Measurements from ENCODE around the gene SMU1. TPM values are rescaled to one million over a fixed set of nuclear protein-coding genes. Genes with fewer than 3 reads are reported as not detected.

The SMU1 gene
- total RNA-seq, 1 donor = 25.5 TPM

- Histone ChIP-seq H3K9me3 (ENCODE audit: low read depth, low read length) (no peaks in the 10 kb centered on the region), H3K4me1 (ENCODE audit: insufficient read depth, low read length) (no peaks in the 10 kb centered on the region), H3K4me3 (ENCODE audit: low read length) (no peak overlapping the region), H3K27me3 (ENCODE audit: insufficient read depth, low read length) (no peaks in the 10 kb centered on the region)
These were observed 33.5 kb upstream of the SMU1 start for GRCh38 chr9:33109850-33110595.

DNA sequence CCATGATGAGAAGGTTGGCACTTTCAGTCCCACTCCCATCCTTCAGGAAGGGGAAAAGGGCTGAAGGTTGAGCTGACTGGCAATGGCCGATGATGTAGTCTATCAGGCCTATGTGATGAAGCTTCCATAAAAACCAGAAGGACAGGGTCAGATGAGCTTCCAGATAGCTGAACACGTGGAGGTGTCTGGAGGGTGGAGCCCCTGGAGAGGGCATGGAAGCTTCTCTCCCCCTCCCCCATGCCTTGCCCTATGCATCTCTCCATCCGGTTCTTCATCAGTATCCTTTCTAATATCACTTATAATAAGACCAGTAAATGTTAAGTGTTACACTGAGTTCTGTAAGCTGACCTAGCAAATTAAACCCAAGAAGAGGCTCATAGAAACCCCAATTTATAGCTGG lies 32.6 kb upstream of the SMU1 start:
- H3K4me3 ChIP-seq (ENCODE audit: low read length) = no peak overlapping the region

GRCh38 chr9:33108472-33108871 lies 32.0 kb upstream of the SMU1 start:
- Histone ChIP-seq H3K9me3 (ENCODE audit: low read depth, low read length) (no peaks in the 10 kb centered on the region), H3K4me3 (ENCODE audit: low read length) (no peak overlapping the region), H3K27me3 (ENCODE audit: insufficient read depth, low read length) (no peaks in the 10 kb centered on the region), H3K4me1 (ENCODE audit: insufficient read depth, low read length) (no peaks in the 10 kb centered on the region)

More for the DNA sequence above, 32.6 kb upstream of the SMU1 start:
- no peaks in the 10 kb centered on the region for H3K27me3 ChIP-seq (ENCODE audit: insufficient read depth, low read length)
- no peaks in the 10 kb centered on the region for H3K4me1 ChIP-seq (ENCODE audit: insufficient read depth, low read length)
- no peaks in the 10 kb centered on the region for H3K9me3 ChIP-seq (ENCODE audit: low read depth, low read length)

- no peaks in the 10 kb centered on the region for H3K27me3 ChIP-seq (ENCODE audit: insufficient read depth, low read length)
- no peaks in the 10 kb centered on the region for H3K4me1 ChIP-seq (ENCODE audit: insufficient read depth, low read length)
- H3K9me3 ChIP-seq (ENCODE audit: low read depth, low read length) = no peaks in the 10 kb centered on the region
- no peak overlapping the region for H3K4me3 ChIP-seq (ENCODE audit: low read length)
These were observed 31.3 kb upstream of the SMU1 start for GRCh38 chr9:33107762-33108161.

DNA sequence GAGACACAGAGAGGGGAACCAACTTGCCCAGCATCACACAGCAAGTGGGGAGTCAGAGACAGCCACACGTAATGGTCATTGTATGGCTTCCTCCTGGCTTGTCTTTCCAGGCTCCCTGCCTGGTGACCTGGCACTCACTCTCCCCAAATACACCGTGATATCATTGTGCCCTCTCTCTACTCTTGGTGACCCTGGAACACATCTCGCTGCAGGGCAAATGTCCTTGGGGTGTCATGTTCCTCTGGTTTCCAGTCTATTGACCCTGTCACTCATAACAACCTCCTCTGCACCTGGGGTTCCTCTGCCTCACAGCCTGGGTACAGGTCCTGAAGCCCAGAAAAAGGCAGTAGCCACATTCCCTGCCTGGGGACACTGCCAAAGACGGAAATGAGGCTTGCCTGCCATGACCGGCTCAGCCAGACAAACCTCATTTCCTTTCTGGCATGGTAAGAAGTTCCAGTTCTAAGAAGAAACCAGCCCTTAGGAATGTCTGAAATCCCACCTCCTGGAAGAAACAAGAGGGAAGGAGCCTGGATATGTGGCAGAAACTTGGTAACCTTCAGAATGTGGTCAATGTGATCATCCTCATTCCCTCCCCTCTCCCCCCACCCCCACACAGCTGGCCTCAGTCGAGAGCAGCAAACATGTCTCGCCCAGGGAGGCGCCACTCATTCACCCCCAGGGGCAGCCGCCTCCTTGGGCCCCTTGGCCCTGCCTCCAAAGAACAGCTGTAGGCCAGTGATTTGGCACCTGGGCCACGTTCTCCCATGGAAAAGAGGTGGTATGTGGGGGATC lies 30.6 kb upstream of the SMU1 start:
- Histone ChIP-seq H3K9me3 (ENCODE audit: low read depth, low read length) (no peaks in the 10 kb centered on the region), H3K4me1 (ENCODE audit: insufficient read depth, low read length) (no peaks in the 10 kb centered on the region), H3K4me3 (ENCODE audit: low read length) (no peak overlapping the region), H3K27me3 (ENCODE audit: insufficient read depth, low read length) (no peaks in the 10 kb centered on the region)

DNA sequence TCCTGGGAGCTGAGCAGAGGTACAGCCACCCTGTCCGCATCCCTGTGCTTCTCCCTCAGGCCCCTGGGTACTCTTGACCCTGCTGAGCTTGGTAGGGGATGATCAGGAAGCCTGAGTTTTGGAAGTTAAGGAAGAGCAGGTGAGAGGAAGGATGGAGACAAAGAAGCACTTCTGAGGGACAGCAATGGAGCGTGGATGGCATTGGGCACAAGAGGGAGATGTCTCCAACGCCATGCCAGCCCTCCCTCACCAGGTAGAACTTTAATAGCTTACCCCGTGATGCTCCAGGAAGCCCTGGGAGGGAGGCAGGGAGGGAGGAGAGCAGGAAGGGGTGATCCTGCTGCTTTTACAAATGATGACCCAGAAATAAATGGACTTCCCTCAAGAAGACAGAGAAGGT lies 29.9 kb upstream of the SMU1 start:
- no peaks in the 10 kb centered on the region for H3K27me3 ChIP-seq (ENCODE audit: insufficient read depth, low read length)
- H3K4me1 ChIP-seq (ENCODE audit: insufficient read depth, low read length) = no peaks in the 10 kb centered on the region
- H3K9me3 ChIP-seq (ENCODE audit: low read depth, low read length) = no peaks in the 10 kb centered on the region

DNA sequence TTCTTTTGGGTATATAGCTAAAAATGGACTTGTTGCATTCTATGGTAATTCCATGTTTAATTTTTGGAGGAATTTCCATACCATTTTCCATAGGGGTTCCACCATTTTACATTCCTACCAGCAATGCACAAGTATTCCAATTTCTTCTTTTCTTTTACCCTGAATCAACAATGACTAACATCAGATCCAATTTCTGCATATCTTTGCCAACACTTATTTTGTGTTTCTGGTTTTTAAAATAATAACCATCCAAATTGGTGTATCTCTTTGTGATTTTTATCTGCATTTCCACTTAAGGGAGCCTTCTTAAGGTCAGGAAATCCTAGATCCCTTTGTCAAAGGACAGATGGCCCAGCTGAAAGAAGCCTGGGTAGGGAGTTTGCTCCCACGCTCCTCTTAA lies 29.5 kb upstream of the SMU1 start:
- H3K4me3 ChIP-seq (ENCODE audit: low read length) = no peak overlapping the region
- H3K9me3 ChIP-seq (ENCODE audit: low read depth, low read length) = no peaks in the 10 kb centered on the region

More for the DNA sequence above, 29.9 kb upstream of the SMU1 start:
- H3K4me3 ChIP-seq (ENCODE audit: low read length) = no peak overlapping the region

DNA sequence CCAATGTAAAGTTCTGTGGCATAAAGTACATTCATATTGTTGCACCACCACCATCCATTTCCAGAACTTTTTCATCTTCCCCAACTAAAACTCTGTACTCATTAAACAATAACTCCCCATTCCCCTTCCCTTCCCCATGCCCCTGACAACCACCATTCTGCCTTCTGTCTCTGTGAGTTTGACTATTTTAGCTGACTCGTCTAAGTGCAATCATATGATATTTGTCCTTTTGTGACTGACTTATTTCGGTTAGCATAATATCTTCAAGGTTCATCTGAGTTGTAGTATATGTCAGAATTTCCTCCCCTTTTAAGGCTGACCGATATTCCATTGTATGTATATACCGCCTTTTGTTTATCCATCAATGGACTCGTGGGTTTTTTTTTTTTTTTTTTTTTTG lies 29.0 kb upstream of the SMU1 start:
- Histone ChIP-seq H3K9me3 (ENCODE audit: low read depth, low read length) (no peaks in the 10 kb centered on the region), H3K4me3 (ENCODE audit: low read length) (no peak overlapping the region), H3K27me3 (ENCODE audit: insufficient read depth, low read length) (no peaks in the 10 kb centered on the region), H3K4me1 (ENCODE audit: insufficient read depth, low read length) (no peaks in the 10 kb centered on the region)

More for the DNA sequence above, 29.5 kb upstream of the SMU1 start:
- H3K4me1 ChIP-seq (ENCODE audit: insufficient read depth, low read length) = no peaks in the 10 kb centered on the region
- H3K27me3 ChIP-seq (ENCODE audit: insufficient read depth, low read length) = no peaks in the 10 kb centered on the region

- no peaks in the 10 kb centered on the region for H3K4me1 ChIP-seq (ENCODE audit: insufficient read depth, low read length)
- no peaks in the 10 kb centered on the region for H3K9me3 ChIP-seq (ENCODE audit: low read depth, low read length)
- no peak overlapping the region for H3K4me3 ChIP-seq (ENCODE audit: low read length)
- no peaks in the 10 kb centered on the region for H3K27me3 ChIP-seq (ENCODE audit: insufficient read depth, low read length)
These were observed 27.9 kb upstream of the SMU1 start for GRCh38 chr9:33104401-33104800.

GRCh38 chr9:33103501-33104281 lies 27.2 kb upstream of the SMU1 start:
- Histone ChIP-seq H3K4me1 (ENCODE audit: insufficient read depth, low read length) (no peaks in the 10 kb centered on the region), H3K9me3 (ENCODE audit: low read depth, low read length) (no peaks in the 10 kb centered on the region)

GRCh38 chr9:33102551-33103210 lies 26.2 kb upstream of the SMU1 start:
- Histone ChIP-seq H3K4me3 (ENCODE audit: low read length) (no peak overlapping the region), H3K9me3 (ENCODE audit: low read depth, low read length) (no peaks in the 10 kb centered on the region), H3K27me3 (ENCODE audit: insufficient read depth, low read length) (no peaks in the 10 kb centered on the region), H3K4me1 (ENCODE audit: insufficient read depth, low read length) (no peaks in the 10 kb centered on the region)

More at GRCh38 chr9:33103501-33104281, 27.2 kb upstream of the SMU1 start:
- no peaks in the 10 kb centered on the region for H3K27me3 ChIP-seq (ENCODE audit: insufficient read depth, low read length)
- no peak overlapping the region for H3K4me3 ChIP-seq (ENCODE audit: low read length)

DNA sequence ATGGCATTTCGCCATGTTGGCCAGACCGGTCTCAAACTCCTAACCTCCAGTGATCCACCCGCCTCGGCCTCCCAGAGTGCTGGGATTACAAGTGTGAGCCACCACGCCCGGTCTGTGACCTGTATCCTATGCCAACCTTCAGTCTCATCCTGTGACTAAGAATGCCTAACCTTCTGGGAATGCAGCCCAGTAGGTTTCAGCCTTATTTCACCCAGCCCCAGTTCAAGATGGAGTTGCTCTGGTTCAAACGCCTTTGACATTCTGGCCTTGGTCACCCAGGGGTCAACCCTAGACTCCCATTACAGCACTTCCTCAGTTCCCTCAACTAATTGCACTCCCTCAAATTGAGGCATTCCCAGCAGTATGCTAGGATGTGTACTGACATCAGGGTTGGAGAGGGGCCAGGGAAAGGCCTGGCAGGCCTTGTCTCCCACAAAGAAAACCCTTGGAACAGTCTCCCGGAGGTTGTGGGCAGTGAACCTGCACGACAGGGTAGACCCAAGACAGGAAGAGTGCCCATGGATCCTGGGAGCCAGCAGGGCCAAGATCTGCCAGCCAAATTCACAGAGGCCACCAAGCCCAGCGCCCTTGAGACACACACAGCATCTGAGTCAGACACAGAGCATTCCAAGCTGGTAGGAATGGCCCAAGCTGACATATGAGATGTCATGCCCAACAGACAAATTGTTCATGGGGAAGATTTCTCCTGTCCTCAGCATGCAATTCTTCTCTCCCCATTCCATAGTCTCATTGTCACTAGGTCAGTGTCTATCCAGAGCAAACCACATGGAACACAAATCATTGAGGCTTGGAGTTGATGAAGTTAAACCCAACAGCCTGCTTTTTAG lies 24.9 kb upstream of the SMU1 start:
- no peak overlapping the region for H3K4me3 ChIP-seq (ENCODE audit: low read length)
- H3K9me3 ChIP-seq (ENCODE audit: low read depth, low read length) = no peaks in the 10 kb centered on the region
- no peaks in the 10 kb centered on the region for H3K27me3 ChIP-seq (ENCODE audit: insufficient read depth, low read length)
- H3K4me1 ChIP-seq (ENCODE audit: insufficient read depth, low read length) = no peaks in the 10 kb centered on the region

GRCh38 chr9:33099754-33100153 lies 23.3 kb upstream of the SMU1 start:
- Histone ChIP-seq H3K9me3 (ENCODE audit: low read depth, low read length) (no peaks in the 10 kb centered on the region), H3K4me3 (ENCODE audit: low read length) (no peak overlapping the region), H3K4me1 (ENCODE audit: insufficient read depth, low read length) (no peaks in the 10 kb centered on the region), H3K27me3 (ENCODE audit: insufficient read depth, low read length) (no peaks in the 10 kb centered on the region)

DNA sequence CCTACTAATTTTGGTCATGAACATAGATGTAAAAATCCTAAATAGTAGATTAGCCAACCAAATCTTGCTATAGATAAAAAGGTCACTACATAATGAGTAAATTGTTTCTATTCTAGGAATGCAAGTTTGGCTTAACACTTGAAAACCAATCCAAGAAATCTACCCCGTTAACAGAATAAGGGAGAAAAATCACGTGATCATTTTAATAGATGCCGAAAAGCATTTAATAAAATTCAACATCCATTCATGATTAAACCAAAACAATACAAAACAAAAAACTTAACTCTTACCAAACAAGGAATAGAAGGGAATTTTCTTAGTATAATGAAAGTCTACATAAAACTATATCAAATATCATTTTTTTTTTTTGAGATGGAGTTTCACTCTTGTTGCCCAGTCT lies 20.7 kb upstream of the SMU1 start:
- no peaks in the 10 kb centered on the region for H3K4me1 ChIP-seq (ENCODE audit: insufficient read depth, low read length)
- H3K4me3 ChIP-seq (ENCODE audit: low read length) = no peak overlapping the region
- no peaks in the 10 kb centered on the region for H3K9me3 ChIP-seq (ENCODE audit: low read depth, low read length)
- no peaks in the 10 kb centered on the region for H3K27me3 ChIP-seq (ENCODE audit: insufficient read depth, low read length)

Measured in mononuclear cell (primary cell).